Dendritic cell treated with granulocyte-macrophage colony-stimulating factor and Interleukin-4, amounts not matched to agents 40 ng/mL and 50 ng/mL, for 4 days (primary cell): Measurements from ENCODE around the gene NPAS3.

Experiments used
- H3K27ac Mint-ChIP-seq: one replicate; pipeline ENCODE4 v1.8.0; 2022; ENCODE audit warnings: mild to moderate bottlenecking, mixed read lengths
- H3K27me3 Mint-ChIP-seq: one replicate; pipeline ENCODE4 v1.8.0; 2022; ENCODE audit warnings: mild to moderate bottlenecking, mixed read lengths
- H3K36me3 Mint-ChIP-seq: one replicate; pipeline ENCODE4 v1.8.0; 2022; ENCODE audit warnings: low read depth, mixed read lengths
- H3K4me1 Mint-ChIP-seq: one replicate; pipeline ENCODE4 v1.8.0; 2022; ENCODE audit warnings: low read depth, mixed read lengths
- H3K4me3 Mint-ChIP-seq: one replicate; pipeline ENCODE4 v1.8.0; 2022; ENCODE audit warnings: mild to moderate bottlenecking, moderate library complexity, mixed read lengths
- H3K9me3 Mint-ChIP-seq: one replicate; pipeline ENCODE4 v1.8.0; 2022; ENCODE audit warnings: mixed read lengths
- intact Hi-C: fragments of 100-400 bp; cut with micrococcal nuclease; formaldehyde crosslinking; loops from one replicate; pipeline ENCODE4 v1.15.0; 2022

NPAS3 gene

DNA sequence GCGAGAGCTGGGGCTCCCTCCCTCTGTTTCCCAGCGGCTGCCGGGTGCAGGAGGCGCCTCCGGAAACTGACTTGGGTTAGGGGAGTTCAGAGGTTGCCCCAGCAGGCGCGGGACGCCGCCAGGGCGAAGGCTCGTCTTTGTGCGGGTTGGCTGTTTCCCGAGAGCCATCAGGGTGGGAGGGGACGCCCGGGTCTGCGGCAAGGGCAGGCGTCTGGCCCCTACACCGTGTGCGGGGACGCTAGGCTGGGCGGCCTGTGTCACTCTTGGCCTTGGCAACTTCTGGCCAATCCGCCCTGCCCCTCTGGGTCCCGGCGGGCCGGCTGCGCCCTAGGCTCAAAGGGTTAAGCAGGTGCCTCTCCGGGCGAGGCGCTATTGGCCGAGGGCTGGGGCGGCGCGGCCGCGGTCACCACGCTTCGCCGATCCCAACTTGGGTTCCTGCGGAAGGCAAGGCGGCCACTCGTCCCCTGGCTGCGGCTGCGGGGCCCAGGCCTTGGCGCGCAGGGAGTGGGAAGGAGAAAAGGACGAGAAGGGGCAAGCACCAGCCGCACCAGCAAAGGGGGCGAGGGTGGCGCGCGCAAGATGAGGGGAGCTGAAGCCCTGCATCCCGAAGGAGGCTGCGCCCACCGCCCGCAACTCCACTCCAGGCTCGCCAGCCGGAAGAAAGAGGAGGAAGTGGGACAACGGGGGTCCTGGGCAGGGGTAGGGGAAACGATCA is 5.6 kb upstream of the NPAS3 start:
- H3K36me3 Mint-ChIP-seq = no peaks in the 10 kb centered on the region
- intact Hi-C loops = no loop called here
- H3K4me1 Mint-ChIP-seq = peaks cover 8% of the 10 kb centered on the region
- H3K27ac Mint-ChIP-seq = no peak overlapping the region
- H3K4me3 Mint-ChIP-seq = no peak overlapping the region
- H3K27me3 Mint-ChIP-seq = peaks cover 75% of the 10 kb centered on the region
- H3K9me3 Mint-ChIP-seq = no peaks in the 10 kb centered on the region

DNA sequence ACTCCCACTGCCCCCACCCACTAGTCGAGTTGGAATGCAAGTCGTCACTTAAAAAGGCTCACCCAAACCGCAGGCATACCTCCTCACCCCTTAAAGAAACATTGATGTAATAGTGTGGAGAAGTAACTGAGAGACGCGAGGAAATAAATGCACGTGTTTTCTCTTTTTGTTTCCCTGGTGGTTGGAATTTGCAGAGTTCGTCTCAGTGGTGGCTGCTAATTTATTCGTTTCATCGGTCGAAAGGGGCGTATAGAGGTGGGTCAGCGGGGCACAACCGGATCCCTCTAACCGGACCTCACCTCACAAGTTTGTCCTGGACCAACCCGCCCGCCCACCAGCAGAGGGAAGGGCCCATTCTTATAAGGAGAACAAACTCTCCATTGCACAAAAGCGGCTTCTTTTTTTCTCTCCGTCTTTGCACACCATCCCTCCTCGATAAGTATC is 5.0 kb upstream of the NPAS3 start:
- Mint-ChIP-seq H3K27ac (no peak overlapping the region), H3K4me3 (no peak overlapping the region), H3K4me1 (peaks cover 12% of the 10 kb centered on the region), H3K36me3 (no peaks in the 10 kb centered on the region), H3K27me3 (peaks cover 75% of the 10 kb centered on the region), H3K9me3 (no peaks in the 10 kb centered on the region)
- intact Hi-C loops = no loop called here

DNA sequence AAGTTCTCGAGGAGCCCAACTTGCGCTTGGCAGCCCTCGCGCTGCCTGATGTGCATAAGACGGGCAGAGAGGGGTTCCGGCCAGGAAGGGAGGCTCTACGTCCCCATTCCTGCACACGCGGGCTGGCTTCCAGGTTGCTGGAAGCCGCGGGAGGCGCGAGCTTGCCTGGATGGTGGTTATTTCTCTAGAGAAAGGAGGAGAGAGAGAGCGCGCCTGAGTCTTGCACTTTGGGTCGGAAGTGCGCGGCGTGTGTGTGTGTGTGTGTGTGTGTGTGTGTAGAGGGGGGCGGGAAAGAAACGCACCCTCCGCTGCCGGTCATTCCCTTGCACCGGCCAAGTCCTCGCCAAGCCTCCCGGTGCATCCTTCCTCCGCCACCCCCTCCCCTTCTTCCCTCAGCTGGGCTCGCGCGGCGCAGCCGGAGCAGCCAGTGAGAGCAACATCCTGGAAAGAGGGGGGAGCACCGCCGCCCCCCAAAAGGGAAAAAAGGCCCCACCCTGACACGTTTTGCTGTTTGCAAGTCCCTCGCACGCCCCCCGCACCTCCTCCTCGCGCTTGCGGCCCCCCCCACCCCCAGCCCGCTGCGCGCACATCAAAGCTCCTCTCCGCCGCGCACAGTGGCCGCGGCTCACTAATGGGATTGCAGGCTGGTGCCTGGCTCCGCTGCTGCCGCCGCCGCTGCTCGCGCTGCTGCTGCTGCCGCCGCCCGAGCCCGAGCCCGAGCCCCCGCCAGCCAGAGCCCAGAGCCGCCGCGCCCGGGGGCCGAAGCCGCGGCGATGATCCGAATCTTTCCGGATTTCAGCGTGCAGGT is 4.4 kb upstream of the NPAS3 start:
- Mint-ChIP-seq H3K9me3 (no peaks in the 10 kb centered on the region), H3K27ac (no peak overlapping the region), H3K27me3 (peaks cover 73% of the 10 kb centered on the region), H3K36me3 (no peaks in the 10 kb centered on the region), H3K4me3 (no peak overlapping the region), H3K4me1 (peaks cover 14% of the 10 kb centered on the region)
- intact Hi-C loops = no loop called here

DNA sequence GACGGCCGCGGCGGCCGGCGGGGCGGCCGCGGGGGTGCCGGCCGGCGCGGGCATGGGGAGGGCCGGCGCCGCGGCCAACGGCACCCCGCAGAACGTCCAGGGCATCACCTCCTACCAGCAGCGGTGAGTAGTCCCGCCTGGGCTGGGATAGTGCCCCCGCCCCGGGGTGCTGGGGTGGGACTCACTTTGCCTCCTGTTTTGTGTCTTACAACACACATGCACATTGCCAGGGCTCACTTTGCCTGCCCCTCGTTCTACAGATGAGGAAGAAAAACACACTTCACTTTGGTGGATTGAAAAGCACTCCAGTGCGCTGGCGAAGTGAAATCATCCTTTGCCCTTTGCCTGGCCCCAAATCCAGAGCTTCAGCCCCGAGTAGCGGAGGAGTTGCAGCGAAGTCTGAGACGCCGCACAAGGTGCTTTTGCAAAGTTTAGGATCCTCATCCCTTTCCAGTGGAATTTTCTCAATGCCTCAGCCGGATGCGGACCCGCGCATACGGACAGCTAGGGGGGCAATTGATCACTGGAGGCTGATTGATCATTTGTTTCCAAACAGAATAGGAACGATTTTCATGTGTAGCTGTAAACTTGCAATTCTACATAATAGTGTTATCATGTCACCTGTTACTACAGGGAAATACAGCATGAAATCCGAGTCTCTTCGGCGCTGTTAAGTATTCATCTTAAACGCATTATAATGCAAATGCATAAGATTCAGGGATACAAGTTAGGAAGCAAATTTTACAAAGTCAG is 3.6 kb upstream of the NPAS3 start:
- H3K4me3 Mint-ChIP-seq = no peak overlapping the region
- H3K27me3 Mint-ChIP-seq = peaks cover 79% of the 10 kb centered on the region
- H3K27ac Mint-ChIP-seq = no peak overlapping the region
- peaks cover 21% of the 10 kb centered on the region for H3K4me1 Mint-ChIP-seq
- H3K9me3 Mint-ChIP-seq = no peaks in the 10 kb centered on the region
- intact Hi-C loops = no loop called here
- no peaks in the 10 kb centered on the region for H3K36me3 Mint-ChIP-seq

DNA sequence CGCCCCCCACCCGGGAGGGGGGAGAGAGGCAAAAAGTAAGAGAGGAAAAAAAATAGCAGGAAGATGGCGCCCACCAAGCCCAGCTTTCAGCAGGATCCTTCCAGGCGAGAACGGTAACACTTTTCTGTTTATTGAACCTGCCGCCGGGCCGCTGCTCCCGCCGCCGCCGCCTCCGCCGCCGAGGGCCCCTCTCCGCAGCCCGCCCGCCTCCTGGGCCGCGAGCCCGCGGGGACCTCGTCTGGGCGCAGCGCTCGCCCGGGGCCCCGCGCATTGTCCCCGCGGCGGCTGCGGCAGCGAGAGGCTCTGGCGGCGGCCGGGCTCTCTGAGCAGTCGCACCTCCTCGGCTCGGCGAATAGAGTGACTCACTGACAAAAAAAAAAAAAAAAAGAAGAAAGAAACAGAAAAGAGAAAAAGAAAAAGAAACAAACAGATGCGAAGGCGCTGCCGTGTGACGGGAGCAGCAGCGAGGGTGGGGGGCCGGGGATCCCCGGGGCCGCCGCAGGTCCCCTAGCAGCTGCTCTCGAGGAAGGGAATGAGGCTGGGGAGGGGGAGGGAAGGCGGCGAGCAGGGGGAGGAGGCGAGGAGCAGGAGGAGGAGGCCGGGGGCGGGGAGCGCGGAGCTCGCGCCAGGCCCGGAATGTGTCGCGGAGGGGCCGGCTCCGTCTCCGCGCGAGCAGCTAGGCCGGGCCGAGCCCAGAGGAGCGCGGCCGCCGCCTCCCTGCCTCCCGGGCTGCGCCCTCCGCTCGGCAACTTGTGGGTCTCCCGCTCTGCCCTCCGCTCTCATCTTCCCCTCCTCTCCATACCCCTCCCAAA is 781 bp downstream of the NPAS3 start:
- peak overlapping the region; percentile 26 for H3K27ac Mint-ChIP-seq
- intact Hi-C loops = no loop called here

DNA sequence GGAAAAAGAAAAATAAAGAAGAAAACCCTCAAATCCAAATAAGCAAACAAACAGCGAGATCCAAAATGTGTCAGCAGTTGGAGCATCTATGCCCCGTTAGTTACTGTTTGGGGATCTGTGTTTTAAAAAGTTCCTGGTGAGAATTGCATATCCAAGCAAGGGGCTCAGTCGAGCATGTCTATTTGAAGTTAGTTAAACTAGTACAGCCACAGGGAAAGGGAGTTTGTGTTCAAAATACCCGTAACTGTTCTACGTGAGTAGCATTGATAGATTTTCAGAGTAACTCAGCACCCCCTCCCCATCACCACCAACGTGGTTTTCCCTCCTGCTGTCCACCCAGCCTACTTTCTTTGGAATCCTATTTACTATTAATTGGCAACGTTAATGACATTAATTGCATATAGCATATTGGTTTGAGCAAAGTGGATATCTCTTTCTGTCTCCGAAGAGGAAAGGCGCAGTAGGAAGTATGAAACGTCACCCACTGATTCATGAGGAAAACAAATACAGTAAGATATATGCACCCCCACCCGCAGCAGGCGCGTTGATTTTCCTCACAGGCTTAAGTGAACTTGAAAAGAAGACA is 1.5 kb downstream of the NPAS3 start:
- Mint-ChIP-seq H3K4me3 (peak overlapping the region; percentile 80), H3K27me3 (peaks cover 60% of the 10 kb centered on the region), H3K4me1 (peaks cover 18% of the 10 kb centered on the region), H3K9me3 (no peaks in the 10 kb centered on the region), H3K27ac (no peak overlapping the region), H3K36me3 (no peaks in the 10 kb centered on the region)
- intact Hi-C loops = no loop called here

More for the DNA sequence above, 781 bp downstream of the NPAS3 start:
- Mint-ChIP-seq H3K27me3 (peaks cover 64% of the 10 kb centered on the region), H3K4me3 (peak overlapping the region; percentile 80), H3K9me3 (no peaks in the 10 kb centered on the region), H3K36me3 (no peaks in the 10 kb centered on the region), H3K4me1 (peaks cover 18% of the 10 kb centered on the region)

DNA sequence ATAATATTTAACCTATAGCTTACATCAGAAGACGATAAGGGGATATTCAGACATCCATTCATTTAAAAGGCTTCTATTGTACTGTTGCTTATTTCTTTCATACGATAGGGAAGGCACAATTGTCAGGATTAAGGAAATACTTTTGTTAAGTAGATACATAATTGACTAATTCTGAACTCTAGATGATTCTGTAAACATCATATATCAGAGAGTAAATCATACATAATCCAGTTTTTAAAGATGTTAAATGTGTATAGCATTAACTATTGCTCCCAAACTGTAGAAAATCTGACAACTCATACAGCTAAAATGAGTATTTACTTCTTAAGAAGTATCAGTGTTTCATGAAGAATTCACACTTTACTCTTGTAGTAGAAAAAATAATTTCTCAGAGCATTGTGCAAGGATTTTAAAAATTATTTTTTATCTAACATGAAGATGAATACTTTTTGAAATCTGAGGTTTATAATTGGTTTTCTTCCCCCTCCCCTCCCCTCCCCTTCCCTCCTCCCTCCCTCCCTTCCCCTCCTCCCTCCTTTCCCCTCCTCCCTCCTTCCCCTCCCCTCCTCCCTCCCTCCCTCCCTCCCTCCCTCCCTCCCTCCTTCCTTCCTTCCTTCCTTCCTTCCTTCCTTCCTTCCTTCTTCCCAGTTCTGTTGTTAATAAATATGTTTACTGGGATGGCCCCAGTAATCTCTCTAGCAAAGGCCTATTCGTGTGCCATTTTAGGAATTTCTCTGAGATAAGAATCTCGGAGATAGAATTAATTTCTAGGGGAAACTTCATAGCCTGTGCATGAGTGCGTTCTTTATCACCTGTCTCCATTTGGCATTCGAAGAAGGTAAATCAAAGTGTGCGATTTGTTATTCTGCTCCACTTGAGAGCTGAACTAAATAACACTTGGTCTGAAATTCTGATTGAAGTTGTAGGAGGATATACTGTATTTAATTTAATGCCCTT is 2.3 kb downstream of the NPAS3 start:
- no peaks in the 10 kb centered on the region for H3K36me3 Mint-ChIP-seq
- H3K9me3 Mint-ChIP-seq = no peaks in the 10 kb centered on the region
- intact Hi-C loops = no loop called here
- H3K4me3 Mint-ChIP-seq = no peak overlapping the region
- H3K27ac Mint-ChIP-seq = no peak overlapping the region
- peaks cover 18% of the 10 kb centered on the region for H3K4me1 Mint-ChIP-seq
- H3K27me3 Mint-ChIP-seq = peaks cover 53% of the 10 kb centered on the region

DNA sequence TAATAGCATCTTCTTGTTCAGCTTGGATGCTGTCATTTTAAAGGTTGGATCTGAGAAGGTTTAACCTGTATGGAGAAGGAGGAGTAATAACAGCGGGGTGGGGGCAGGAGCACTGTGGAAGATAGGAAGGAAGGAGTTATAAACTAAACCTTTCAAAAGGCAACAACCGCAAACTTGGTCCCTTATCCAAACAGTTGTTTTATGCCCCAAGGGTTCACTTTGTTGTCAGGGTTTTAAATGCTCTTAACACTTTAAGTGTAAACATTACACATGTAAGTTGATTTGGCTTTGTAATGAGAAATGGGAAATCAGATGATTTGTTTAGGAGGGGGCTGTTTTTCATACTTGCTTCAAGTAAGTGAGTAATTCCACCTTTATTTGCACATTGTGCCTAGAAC is 3.0 kb downstream of the NPAS3 start:
- intact Hi-C loops = no loop called here
- Mint-ChIP-seq H3K27me3 (peaks cover 46% of the 10 kb centered on the region), H3K9me3 (no peaks in the 10 kb centered on the region), H3K27ac (no peak overlapping the region), H3K4me3 (no peak overlapping the region), H3K4me1 (peaks cover 18% of the 10 kb centered on the region), H3K36me3 (no peaks in the 10 kb centered on the region)

DNA sequence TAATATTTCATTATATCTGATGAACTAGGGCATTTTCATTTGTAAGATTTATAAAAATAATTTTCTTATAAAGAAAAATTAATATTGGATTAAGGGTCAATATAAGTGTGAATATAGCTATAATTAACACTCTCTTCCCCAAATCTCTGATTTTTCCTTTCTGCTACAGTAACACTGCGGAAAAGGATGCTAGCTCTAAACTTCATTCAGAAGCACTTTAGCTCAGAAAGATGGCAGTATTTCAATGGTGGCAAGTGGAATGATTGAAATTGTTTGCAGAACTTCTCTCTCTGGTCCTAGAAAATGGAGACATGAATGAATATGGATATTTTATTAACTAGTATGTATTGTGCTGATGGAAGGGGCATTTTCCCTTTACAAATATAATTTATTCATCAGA is 8.4 kb downstream of the NPAS3 start:
- intact Hi-C loops = no loop called here
- no peak overlapping the region for H3K4me3 Mint-ChIP-seq
- no peaks in the 10 kb centered on the region for H3K9me3 Mint-ChIP-seq
- H3K36me3 Mint-ChIP-seq = no peaks in the 10 kb centered on the region
- H3K4me1 Mint-ChIP-seq = no peaks in the 10 kb centered on the region
- peaks cover 12% of the 10 kb centered on the region for H3K27me3 Mint-ChIP-seq
- no peak overlapping the region for H3K27ac Mint-ChIP-seq

DNA sequence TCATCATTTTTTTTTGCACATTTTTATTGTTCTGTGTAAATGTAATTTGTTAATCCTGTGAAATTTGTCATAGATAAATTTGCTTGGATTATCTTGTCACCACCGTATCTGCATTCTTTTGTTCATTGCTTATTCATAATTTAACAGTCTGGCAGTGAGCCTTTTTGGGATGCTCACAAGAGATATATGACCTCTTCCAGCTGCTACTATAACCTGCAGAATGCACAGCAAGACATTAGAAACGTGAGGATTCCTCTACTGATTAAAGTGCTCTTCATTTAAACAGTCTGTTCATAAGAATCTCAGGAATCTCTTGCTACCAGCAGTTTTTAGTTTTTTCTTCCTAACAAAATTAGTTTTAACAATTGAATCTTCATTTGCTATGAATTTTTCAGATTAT is 9.1 kb downstream of the NPAS3 start:
- Mint-ChIP-seq H3K27ac (no peak overlapping the region), H3K4me3 (no peak overlapping the region), H3K9me3 (no peaks in the 10 kb centered on the region), H3K4me1 (no peaks in the 10 kb centered on the region), H3K36me3 (no peaks in the 10 kb centered on the region), H3K27me3 (peaks cover 10% of the 10 kb centered on the region)
- intact Hi-C loops = no loop called here

DNA sequence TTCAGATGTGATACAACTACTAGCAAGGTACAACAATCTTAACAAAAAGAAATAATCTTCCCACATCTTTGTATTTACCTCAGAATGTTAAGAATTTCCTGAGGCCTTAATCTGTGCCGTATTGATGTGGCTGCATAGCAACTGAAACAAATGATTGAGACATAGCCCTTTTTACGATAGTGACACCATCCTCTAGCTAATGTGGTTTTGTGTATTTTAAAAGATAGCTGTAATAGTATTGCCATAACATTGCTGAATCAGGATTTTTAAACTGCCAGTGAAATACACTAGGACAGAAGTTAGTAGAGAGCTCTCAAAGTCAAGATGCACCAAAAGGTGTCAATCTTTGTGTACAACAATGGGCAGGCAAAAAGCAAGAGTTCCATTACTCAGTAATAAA is 11.9 kb downstream of the NPAS3 start:
- intact Hi-C loops = no loop called here
- Mint-ChIP-seq H3K4me1 (no peaks in the 10 kb centered on the region), H3K27ac (no peak overlapping the region), H3K9me3 (no peaks in the 10 kb centered on the region), H3K4me3 (no peak overlapping the region), H3K36me3 (no peaks in the 10 kb centered on the region), H3K27me3 (peaks cover 1% of the 10 kb centered on the region)

DNA sequence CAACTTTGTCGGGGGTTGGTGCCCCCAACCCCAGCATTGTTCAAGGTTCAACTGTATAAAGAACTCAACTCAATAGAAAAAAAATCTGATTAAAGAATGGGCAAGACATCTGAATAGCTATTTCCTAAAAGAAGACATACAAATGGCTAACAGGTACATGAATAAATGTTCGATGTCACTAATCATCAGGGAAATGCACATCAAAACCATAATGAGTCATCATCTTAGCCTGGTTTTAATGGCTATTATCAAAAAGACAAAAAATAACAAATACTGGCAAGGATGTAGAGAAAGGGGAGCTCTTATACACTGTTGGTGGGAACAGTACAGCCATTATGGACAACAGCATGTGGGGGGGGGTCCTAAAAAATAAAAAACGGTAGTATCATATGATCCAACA is 28.7 kb downstream of the NPAS3 start:
- Mint-ChIP-seq H3K4me3 (no peak overlapping the region), H3K9me3 (no peaks in the 10 kb centered on the region), H3K4me1 (no peaks in the 10 kb centered on the region), H3K36me3 (no peaks in the 10 kb centered on the region), H3K27me3 (no peaks in the 10 kb centered on the region), H3K27ac (no peak overlapping the region)
- intact Hi-C loops = no loop called here
